NCI-H2081 treated with DMSO at 0.1 percent for 48 hours (cell line): ENCODE measurements around the gene KCTD5.
"Not testable (repeated sequence)": the region's sequence is repeated elsewhere in the genome, so short reads cannot be mapped to it uniquely, and the experiment has no call there.

Experiments used
- DNase-seq: peaks from one replicate; lab custom pipeline; 2025; lab: John Stamatoyannopoulos, UW

The KCTD5 gene, protein sequence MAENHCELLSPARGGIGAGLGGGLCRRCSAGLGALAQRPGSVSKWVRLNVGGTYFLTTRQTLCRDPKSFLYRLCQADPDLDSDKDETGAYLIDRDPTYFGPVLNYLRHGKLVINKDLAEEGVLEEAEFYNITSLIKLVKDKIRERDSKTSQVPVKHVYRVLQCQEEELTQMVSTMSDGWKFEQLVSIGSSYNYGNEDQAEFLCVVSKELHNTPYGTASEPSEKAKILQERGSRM

DNA sequence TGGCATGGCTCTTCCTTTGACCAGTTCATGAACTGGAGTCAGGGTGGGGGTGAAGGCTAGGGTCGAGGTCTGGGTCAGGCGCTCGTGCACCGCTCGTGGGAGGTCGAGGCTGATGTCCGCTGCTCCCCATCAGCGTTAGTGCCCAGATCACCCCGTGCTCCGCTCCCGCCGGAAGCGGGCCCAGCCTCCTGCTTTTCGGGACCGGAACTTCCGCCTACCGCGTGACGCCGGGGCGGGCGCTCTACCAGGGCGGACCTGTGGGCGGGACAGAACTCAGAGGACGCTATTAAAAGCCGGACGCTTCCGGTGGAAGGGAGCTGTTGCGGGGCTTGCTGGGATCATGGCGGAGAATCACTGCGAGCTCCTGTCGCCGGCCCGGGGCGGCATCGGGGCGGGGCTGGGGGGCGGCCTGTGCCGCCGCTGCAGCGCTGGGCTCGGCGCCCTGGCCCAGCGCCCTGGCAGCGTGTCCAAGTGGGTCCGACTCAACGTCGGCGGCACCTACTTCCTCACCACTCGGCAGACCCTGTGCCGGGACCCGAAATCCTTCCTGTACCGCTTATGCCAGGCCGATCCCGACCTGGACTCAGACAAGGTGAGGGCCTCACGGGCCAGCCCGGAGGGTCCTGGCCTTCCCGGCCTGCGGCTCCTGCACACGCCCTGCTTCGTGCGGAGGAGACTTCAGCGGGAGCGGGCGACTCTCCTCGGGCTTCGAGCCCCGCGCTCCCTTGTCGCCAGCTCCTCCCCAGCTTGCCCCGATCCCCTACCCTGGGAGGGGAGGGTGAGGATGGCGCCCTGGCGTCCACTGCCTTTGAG lies at the start of gene KCTD5:
Gene KCTD5, plus strand, starts transcription at position 315 of the 813 bp plus-strand sequence. Its CDS starts 26 bp downstream, at position 341.
- DNase-seq = peak; percentile 78

DNA sequence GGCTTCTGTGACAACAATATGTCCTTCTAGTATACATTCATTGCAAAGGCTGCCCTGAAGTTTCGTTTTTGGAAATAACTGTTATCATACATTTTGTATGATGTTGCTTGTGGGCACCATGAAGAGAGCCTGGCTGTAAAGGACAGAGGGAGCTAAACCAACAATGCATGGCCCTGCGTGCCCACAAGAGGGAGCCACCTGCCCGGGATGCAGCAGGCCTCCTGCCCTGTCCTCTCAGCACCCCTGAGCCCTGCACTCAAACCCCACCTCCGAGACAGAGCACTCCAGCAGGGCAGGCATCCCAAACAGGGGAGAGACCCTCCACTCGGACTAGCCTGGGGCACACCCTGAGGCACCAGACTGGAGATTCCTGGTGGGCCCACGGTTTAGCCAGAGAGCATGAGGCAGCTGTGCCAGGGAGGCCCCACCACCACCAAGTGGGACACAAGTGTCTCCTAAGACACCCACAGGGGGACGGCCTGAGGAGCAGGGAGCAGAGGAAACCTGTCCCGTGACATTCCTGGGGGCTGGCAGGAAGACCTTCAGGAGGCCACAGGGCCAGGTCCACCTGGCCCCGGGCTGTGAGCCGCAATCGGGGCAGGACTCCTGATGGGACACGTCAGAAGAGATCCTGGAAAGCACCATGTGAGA lies 43.1 kb upstream of the KCTD5 start:
- not testable (repeated sequence) for DNase-seq

DNA sequence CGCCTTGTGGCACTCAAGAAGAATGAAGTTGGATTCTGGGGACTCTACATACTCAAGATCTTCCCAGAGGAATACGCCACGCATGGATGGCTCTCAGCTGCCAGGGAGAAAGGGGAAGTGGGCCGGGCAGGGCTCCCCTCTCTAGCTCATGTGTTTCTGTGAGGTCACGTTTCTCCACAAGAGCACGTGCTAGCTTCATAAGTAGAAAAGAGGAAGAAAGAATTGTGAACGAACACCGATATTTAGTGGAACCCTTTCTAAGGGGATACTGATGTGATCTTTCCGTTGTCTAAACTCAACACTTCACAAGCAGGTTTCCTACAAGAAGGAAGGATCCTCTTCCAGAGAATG lies 42.6 kb upstream of the KCTD5 start:
- DNase-seq = not testable (repeated sequence)

DNA sequence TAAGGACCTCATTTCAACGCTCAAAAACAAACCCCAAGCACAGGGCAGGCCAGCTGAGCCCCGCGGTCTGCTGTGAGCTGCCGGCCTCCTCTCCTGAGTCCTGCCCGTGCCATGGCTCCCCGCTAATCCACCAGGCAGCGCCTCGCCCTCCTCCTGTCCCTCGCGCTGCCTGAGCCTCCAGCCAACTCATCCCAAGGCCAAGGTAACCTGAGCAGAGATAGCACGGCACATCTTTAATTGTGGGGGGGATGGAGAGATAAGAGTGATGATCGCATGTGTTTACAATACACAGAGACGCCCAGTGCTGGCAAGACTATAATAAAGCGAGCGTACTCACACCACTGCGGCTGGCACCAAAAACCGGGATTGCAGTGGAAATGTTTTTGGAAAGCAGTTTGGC lies 39.8 kb upstream of the KCTD5 start:
- not testable (repeated sequence) for DNase-seq

DNA sequence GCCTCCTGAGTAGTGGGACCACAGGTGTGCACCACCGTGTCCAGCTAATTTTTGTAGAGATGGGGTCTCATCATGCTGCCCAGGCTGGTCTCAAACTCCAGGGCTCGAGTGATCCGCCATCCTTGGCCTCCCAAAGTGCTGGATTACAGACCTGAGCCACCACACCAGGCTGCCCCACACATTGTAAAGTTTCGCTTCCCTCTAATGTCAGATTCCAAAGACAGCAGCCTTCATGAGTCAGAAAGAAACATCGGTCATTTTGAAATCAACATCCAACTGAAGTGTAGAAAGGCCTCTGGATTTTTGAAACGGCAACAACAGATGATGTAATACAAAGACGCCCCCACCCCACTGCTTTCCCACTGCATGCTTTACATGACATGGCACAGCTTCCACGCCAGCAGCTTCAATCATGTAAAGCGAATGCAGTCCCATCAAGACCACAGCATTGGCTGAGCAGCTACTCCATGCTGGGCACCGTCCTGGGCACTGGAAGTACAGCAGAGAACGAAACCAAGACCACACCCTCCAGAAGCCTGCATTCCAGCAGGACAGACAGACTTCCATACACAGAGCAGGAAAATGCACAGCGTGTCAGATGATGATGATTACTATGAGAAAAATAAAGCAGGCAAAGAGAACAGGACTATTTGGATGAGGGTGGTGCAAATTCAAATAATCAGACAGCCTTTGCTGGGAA lies 37.4 kb upstream of the KCTD5 start:
- not testable (repeated sequence) for DNase-seq

DNA sequence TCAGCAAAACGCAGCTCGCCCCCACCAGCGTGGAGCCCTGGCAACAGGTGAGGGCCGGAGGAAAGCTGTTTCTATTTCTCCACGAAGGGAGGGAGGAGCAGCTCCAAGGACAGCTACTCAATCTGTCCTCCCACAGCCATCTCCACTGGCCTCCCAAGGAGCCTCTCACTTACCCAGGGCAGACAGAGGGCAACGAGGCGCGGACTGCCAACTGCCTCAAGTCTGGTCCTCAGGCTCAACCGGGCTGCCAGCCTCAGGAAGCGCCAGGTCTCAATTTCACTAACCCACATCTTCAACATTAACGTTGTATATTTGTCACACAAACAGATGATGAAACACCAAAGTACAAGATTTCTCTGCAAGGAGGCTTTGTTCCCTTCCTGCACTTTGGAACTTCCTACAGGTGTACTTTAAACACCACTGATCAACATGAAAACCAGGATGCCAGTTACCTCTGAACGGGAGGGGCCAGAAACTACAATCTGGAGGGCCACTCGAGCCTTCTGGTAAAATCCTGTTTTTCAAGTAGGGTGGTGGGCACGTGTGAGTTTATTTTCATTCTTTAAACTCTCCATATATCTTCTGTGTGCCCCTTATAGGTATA lies 31.0 kb upstream of the KCTD5 start:
- not testable (repeated sequence) for DNase-seq

DNA sequence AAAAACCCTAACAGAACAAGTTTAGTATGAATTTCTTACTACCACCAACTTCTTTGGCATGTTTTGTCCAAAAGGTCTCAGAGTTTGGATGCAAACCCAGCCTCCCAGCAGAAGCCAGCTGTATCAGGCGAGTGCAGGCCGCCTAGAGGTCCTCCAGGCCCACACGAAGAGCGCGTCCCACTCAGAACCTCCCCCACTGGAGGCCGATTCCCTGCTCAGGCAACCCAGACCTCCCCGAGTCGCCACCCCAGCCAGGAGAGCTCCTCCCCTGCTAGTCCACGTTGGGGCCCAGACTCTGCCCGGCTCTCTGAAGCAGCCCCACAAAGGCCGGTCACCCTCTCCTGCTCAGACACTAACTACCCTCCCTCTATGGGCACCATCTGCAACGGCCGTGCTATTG lies 28.4 kb upstream of the KCTD5 start:
- DNase-seq = not testable (repeated sequence)

DNA sequence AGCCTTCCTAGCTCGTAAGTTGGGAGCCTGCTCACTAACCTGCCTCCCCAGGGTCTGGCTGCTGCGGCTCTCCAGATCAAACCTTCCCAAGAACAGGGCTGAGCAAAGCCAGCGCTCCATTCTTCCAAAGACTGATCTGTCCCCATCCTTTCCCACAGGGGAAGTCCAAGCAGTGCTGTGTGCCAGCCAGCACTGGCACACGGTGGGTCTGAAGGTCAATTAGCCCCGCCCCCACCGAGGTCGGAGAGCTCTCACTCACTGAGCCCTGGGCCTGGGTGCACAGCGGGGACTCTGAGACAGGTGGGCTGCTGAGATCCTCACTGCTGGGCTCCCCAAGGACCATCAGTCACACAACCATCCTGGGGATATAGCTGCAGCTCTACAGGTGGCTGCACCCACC lies 27.4 kb upstream of the KCTD5 start:
- DNase-seq = not testable (repeated sequence)

DNA sequence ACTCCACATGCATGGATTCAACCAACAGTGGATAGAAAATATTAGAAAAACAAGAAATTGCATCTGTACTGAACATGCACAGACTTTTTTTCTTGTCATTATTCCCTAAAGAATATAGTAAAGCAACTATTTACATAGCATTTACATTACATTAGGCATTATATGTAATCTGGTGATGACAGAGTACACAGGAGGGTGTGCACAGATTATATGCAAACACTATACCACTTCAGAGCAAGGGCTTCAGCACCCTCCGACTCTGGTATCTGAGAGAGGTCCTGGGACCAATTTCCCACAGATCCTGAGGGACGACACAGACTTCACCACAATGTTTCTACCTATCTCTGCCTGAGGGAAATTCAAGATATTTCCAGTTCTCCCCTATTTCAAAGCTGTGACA lies 25.3 kb upstream of the KCTD5 start:
- DNase-seq = no peak

DNA sequence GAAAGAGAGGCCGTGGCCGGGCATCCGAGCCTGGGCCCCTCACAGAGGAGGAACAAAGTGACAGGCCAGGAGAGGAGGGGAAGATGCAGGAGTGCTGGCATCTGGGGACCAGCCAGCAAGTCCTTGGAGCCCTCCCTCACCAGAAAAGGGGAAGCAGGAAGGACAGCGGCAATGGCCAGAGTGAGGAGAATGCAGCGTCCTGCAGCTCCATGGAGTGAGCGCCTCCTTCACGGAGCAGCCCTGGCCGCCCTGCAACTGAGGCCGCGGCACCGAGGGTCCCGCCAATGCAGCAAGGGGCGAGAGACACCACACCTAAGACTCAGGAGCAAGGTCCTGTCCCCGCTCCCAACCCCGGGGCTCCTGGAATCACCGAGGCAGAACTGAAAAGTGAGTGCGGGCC lies 24.5 kb upstream of the KCTD5 start:
- DNase-seq = not testable (repeated sequence)

DNA sequence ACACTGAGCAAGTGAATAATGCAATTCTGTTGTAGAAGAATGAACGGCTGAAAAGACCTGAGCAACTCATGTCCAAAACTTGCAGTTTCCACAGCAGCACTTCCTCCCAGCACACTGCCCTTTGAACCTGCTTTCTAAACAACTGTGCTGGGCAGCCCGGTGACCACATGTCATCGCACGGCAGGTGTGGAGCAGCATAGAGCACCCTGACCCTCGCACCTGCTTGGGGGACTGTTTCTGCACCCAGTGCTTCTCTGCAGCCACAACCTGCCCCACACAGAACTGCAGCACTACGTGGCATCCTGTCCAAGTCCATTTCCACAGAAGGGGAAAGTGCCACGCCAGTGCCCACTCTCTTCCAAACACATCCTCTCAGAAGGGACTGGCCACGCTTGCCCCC lies 22.8 kb upstream of the KCTD5 start:
- not testable (repeated sequence) for DNase-seq

DNA sequence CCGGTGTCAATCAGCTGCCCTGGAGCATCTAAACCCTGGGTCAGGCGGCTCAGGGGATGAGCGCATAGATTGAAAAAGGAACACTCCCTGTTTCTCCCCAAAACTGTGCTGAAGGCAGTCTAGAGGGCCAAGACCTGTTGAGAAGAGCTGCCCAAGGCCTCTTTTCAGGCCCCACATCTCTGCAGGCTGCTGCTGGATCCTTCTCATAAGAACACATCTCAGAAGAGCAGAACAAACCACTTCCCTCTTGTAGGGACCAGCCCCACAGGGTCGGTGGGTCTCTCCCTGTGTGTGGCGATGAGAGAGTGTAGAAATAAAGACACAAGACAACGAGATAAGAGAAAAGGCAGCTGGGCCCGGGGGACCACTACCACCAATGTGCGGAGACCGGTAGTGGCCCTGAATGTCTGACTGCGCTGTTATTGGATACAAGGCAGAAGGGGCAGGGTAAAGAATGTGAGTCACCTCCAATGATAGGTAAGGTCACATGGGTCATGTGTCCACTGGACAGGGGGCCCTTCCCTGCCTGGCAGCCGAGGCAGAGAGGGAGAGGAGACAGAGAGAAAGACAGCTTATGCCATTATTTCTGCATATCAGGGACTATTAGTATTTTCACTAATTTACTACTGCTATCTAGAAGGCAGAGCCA lies 22.2 kb upstream of the KCTD5 start:
- DNase-seq = not testable (repeated sequence)

DNA sequence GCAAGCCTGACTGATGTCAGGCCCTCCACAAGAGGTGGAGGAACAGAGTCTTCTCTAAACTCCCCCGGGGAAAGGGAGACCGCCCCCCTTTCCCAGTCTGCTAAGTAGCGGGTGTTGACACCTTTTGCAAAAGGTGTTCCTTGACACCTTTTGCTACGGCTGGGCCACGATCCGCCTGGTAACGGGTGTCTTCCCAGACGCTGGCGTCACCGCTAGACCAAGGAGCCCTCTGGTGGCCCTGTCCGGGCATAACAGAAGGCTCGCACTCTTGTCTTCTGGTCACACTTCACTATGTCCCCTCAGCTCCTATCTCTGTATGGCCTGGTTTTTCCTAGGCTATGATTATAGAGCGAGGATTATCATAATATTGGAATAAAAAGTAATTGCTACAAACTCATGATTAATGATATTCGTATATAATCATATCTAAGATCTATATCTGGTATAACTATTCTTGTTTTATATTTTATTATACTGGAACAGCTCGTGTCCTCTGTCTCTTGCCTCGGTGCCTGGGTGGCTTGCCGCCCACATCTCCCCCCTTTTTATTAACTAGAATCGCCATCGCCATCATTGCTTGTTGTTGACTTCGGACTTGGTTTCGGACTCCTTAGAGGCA lies 21.5 kb upstream of the KCTD5 start:
- not testable (repeated sequence) for DNase-seq

DNA sequence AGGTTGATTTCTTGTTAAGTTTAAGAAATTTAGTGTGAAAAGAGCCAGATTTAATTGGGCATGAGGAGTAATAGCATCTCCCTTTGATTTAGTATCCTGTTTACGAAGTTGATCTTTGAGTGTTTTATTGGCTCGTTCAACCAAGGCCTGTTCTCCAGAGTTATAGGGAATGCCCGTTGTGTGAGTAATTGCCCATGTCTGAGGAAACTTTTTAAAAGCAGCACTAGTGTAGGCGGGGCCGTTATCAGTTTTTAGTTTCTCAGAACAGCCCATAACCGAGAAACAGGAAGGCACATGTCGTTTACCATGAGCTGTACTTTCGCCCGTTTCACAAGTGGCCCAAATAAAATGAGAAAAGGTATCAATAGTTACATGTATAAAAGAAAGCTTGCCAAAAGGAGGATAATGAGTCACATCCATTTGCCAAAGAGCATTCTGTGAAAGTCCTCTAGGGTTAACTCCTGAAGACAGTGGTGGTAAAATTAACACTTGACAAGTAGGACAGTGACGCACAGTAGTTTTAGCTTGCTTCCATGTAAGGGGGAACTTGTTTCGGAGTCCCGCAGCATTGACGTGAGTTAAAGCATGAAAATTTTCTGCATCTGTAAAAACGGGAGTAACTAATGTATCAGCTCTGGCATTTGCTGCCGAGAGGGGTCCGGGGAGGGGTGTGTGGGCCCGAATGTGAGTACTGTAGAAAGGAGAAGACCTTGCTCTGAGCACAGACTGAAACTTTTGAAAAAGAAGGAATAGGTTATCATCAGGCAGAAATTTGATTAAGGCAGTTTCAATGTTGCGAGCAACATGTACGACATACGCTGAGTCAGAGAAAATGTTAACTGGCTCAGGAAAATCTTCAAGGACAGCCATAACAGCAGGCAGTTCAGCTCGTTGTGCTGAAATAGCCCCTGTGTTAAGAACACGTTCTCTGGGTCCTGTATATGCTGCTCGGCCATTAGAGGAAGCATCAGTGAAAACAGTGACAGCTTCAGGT lies 18.5 kb upstream of the KCTD5 start:
- no peak for DNase-seq

DNA sequence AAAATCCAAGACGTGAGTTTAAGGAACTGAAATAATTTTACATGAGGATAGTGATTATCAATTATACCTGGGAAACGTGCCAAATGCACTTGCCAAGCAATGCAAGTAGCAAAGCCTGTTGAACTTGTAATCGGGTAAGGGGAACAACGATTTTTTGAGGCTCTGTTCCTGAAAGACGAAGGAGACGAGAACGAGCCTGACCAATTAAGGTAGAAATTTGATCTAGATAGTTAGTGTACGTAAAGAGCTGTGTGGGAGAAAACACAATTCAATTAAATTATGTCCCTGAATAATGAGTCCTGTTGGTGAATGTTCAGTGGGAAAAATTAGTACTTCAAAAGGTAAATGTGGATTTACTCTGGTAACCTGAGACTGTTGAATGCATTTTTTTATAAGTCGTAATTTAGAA lies 17.7 kb upstream of the KCTD5 start:
- no peak for DNase-seq

DNA sequence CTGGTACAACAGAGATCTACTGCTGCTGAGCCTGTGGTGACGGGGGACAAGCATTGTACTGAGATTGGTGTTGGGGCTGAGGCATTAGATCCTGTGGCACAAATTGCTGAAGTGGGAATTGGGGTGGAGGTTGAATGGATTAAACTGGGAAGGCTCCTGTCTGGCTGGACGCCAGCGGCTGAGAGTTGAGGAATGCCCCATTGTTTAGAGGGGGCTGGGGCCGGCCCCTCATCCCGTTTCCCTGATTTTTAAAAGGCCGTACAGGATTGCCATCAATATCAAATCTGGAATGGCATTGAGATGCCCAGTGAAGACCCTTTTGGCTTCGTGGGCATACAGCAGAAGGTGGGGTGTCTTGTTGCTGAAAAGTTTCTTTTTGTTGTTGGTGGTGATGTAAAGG lies 15.7 kb upstream of the KCTD5 start:
- DNase-seq = not testable (repeated sequence)

DNA sequence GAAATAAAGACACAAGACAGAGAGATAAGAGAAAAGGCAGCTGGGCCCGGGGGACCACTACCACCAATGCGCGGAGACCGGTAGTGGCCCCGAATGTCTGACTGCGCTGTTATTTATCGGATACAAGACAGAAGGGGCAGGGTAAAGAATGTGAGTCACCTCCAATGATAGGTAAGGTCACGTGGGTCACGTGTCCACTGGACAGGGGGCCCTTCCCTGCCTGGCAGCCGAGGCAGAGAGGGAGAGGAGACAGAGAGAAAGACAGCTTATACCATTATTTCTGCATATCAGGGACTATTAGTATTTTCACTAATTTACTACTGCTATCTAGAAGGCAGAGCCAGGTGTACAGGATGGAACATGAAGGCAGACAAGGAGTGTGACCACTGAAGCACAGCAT lies 12.7 kb upstream of the KCTD5 start:
- not testable (repeated sequence) for DNase-seq

DNA sequence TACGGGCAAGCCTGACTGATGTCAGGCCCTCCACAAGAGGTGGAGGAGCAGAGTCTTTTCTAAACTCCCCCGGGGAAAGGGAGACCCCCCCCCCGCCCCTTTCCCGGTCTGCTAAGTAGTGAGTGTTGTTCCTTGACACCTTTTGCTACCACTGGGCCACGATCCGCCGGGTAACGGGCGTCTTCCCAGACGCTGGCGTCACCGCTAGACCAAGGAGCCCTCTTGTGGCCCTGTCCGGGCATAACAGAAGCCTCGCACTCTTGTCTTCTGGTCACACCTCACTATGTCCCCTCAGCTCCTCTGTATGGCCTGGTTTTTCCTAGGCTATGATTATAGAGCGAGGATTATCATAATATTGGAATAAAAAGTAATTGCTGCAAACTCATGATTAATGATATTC lies 12.3 kb upstream of the KCTD5 start:
- DNase-seq = not testable (repeated sequence)

DNA sequence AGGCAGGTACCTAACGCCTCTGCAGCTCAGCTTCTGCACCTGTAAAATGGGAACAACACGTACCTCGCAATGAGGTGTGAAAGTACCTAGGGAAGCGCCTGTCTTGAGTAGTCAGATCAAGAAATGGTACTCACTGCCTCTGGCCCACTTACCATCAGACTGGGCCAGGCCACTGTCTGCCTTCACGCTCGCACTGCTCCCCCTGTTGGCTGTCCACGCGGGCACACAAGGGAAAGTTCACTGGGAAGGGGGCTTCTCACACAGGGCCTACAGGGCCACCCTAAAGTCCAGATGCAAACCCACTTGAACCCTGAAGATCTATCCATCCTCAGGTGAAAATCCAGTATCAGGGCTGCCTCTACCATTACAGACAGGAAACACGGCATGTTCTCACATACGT lies 11.1 kb upstream of the KCTD5 start:
- not testable (repeated sequence) for DNase-seq

DNA sequence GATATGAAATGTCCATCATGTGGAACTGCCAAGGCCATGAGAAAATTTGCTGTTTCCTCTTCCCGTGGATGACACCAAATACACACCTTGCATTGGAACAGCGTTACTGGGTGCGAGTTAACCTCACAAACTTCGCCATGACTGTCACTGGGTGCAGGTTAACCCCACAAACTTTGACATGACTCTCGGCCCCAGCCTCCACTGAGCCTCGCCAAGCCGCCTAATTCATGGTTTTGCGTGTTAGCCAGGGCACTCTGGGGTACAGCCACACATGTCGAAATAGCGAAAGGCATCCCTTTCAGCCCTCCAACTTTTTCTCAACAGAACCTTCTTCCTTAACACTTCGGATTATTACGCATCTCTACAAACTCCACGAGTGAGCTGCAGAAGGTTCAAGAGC lies 10.6 kb upstream of the KCTD5 start:
- no peak for DNase-seq
